ENCODE results near the gene XPOT. TPM values are rescaled to one million over a fixed set of nuclear protein-coding genes. Genes with fewer than 3 reads are reported as not detected.

Gene XPOT
- polyA plus RNA-seq, 1 donor from 2014 or later: 50.8 TPM

DNA sequence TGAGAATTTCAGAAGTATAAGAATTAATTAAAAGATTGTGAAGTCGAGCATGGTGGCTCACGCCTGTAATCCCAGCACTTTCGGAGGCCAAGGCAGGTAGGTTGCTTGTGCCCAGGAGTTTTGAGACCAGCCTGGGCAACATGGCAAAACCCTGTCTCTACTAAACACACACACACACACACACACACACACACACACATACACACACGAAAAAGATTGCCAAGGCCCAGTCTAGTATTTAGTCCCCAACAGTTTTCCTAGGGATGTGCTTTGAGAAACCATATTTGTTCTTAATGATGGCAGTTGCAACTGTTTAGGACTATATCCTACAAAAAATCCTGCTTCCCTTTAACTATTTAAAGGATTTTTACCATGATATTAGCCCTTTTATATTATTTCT lies 53.7 kb downstream of the XPOT start:
- Histone ChIP-seq H3K36me3 (ENCODE audit: insufficient read depth, low read length) (no peaks in the 10 kb centered on the region), H3K79me2 (replicated peaks; ENCODE audit: insufficient read depth, low read length) (peaks cover 28% of the 10 kb centered on the region), H3K9ac (ENCODE audit: low read length) (no peak overlapping the region), H2AFZ (ENCODE audit: low read depth, low read length) (no peak overlapping the region), H3K9me2 (ENCODE audit: insufficient read depth, low read length) (no peaks in the 10 kb centered on the region), H4K20me1 (ENCODE audit: insufficient read depth) (no peaks in the 10 kb centered on the region), H3K27me3 (ENCODE audit: insufficient read depth, low read depth, low read length) (no peaks in the 10 kb centered on the region), H3K27ac (ENCODE audit: low read length) (no peak overlapping the region), H3K4me3 (ENCODE audit: low read length) (no peak overlapping the region), H3F3A (ENCODE audit: insufficient read depth, low read length, poor library complexity, severe bottlenecking) (no peaks in the 10 kb centered on the region), H3K9me3 (ENCODE audit: low read length) (no peaks in the 10 kb centered on the region), H3K4me2 (ENCODE audit: low read length) (no peak overlapping the region)
- no peak for TF ChIP-seq RAD21 (conservative IDR thresholded peaks at IDR 0.05)
- no peak for TF ChIP-seq MXI1 (conservative IDR thresholded peaks at IDR 0.05; ENCODE audit: poor library complexity, severe bottlenecking)
- TF ChIP-seq, protein P1, sequence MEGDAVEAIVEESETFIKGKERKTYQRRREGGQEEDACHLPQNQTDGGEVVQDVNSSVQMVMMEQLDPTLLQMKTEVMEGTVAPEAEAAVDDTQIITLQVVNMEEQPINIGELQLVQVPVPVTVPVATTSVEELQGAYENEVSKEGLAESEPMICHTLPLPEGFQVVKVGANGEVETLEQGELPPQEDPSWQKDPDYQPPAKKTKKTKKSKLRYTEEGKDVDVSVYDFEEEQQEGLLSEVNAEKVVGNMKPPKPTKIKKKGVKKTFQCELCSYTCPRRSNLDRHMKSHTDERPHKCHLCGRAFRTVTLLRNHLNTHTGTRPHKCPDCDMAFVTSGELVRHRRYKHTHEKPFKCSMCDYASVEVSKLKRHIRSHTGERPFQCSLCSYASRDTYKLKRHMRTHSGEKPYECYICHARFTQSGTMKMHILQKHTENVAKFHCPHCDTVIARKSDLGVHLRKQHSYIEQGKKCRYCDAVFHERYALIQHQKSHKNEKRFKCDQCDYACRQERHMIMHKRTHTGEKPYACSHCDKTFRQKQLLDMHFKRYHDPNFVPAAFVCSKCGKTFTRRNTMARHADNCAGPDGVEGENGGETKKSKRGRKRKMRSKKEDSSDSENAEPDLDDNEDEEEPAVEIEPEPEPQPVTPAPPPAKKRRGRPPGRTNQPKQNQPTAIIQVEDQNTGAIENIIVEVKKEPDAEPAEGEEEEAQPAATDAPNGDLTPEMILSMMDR (IDR thresholded peaks at IDR 0.05; ENCODE audit: poor library complexity, severe bottlenecking): no peak
- TF ChIP-seq EP300 (conservative IDR thresholded peaks at IDR 0.05; ENCODE audit: poor library complexity, severe bottlenecking): no peak
- no peak for TF ChIP-seq POLR2AphosphoS5 (IDR thresholded peaks at IDR 0.05)
- no peak for TF ChIP-seq TAF1 (IDR thresholded peaks at IDR 0.05; ENCODE audit: low read depth)
- TF ChIP-seq, protein P2, sequence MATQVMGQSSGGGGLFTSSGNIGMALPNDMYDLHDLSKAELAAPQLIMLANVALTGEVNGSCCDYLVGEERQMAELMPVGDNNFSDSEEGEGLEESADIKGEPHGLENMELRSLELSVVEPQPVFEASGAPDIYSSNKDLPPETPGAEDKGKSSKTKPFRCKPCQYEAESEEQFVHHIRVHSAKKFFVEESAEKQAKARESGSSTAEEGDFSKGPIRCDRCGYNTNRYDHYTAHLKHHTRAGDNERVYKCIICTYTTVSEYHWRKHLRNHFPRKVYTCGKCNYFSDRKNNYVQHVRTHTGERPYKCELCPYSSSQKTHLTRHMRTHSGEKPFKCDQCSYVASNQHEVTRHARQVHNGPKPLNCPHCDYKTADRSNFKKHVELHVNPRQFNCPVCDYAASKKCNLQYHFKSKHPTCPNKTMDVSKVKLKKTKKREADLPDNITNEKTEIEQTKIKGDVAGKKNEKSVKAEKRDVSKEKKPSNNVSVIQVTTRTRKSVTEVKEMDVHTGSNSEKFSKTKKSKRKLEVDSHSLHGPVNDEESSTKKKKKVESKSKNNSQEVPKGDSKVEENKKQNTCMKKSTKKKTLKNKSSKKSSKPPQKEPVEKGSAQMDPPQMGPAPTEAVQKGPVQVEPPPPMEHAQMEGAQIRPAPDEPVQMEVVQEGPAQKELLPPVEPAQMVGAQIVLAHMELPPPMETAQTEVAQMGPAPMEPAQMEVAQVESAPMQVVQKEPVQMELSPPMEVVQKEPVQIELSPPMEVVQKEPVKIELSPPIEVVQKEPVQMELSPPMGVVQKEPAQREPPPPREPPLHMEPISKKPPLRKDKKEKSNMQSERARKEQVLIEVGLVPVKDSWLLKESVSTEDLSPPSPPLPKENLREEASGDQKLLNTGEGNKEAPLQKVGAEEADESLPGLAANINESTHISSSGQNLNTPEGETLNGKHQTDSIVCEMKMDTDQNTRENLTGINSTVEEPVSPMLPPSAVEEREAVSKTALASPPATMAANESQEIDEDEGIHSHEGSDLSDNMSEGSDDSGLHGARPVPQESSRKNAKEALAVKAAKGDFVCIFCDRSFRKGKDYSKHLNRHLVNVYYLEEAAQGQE (IDR thresholded peaks at IDR 0.05; ENCODE audit: borderline replicate concordance): no peak
- TF ChIP-seq EZH2 (IDR thresholded peaks at IDR 0.05; ENCODE audit: borderline replicate concordance, insufficient read depth, low read length, poor library complexity, severe bottlenecking): no peak
- TF ChIP-seq SMC3 (conservative IDR thresholded peaks at IDR 0.05; ENCODE audit: poor library complexity): no peak

DNA sequence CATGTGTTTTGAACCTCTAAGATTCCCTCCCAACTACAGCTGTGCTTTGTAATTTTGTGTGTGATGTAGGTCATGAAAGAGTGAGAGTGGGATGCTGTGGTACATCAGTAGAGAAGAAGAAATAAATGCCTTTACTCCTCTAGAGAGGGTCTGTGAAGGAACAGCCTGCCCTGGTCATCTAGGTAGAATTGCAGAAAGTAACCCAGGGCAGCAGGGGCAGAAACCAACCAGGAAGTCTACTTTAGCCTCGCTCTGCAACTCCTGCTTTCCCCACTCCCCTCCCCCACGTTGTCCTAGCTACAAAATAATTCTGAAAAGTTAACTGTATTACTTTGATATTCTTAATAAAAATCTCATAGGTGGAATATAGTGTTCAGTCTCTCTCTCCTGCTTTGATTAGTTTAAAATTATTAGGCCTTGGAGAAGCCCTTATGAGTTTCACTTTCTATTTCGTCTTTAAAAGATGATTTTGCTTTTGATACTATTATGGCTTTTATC lies 55.3 kb downstream of the XPOT start:
- no peak overlapping the region for H2AFZ ChIP-seq (ENCODE audit: low read depth, low read length)
- no peak overlapping the region for H3K9ac ChIP-seq (ENCODE audit: low read length)

More for the DNA sequence above, 55.3 kb downstream of the XPOT start:
- Histone ChIP-seq H3K27me3 (ENCODE audit: insufficient read depth, low read depth, low read length) (no peaks in the 10 kb centered on the region), H3K27ac (ENCODE audit: low read length) (no peak overlapping the region), H3K4me3 (ENCODE audit: low read length) (no peak overlapping the region), H3K36me3 (ENCODE audit: insufficient read depth, low read length) (no peaks in the 10 kb centered on the region), H4K20me1 (ENCODE audit: insufficient read depth) (no peaks in the 10 kb centered on the region), H3F3A (ENCODE audit: insufficient read depth, low read length, poor library complexity, severe bottlenecking) (no peaks in the 10 kb centered on the region), H3K9me3 (ENCODE audit: low read length) (no peaks in the 10 kb centered on the region), H3K9me2 (ENCODE audit: insufficient read depth, low read length) (no peaks in the 10 kb centered on the region), H3K4me2 (ENCODE audit: low read length) (no peak overlapping the region), H3K79me2 (replicated peaks; ENCODE audit: insufficient read depth, low read length) (peaks cover 13% of the 10 kb centered on the region)
- TF ChIP-seq, protein P1 (IDR thresholded peaks at IDR 0.05; ENCODE audit: poor library complexity, severe bottlenecking): no peak
- TF ChIP-seq POLR2AphosphoS5 (IDR thresholded peaks at IDR 0.05): no peak
- no peak for TF ChIP-seq RAD21 (conservative IDR thresholded peaks at IDR 0.05)
- no peak for TF ChIP-seq EZH2 (IDR thresholded peaks at IDR 0.05; ENCODE audit: borderline replicate concordance, insufficient read depth, low read length, poor library complexity, severe bottlenecking)
- TF ChIP-seq SMC3 (conservative IDR thresholded peaks at IDR 0.05; ENCODE audit: poor library complexity): no peak
- TF ChIP-seq EP300 (conservative IDR thresholded peaks at IDR 0.05; ENCODE audit: poor library complexity, severe bottlenecking): no peak
- TF ChIP-seq, protein P2 (IDR thresholded peaks at IDR 0.05; ENCODE audit: borderline replicate concordance): no peak
- TF ChIP-seq MXI1 (conservative IDR thresholded peaks at IDR 0.05; ENCODE audit: poor library complexity, severe bottlenecking): no peak
- no peak for TF ChIP-seq TAF1 (IDR thresholded peaks at IDR 0.05; ENCODE audit: low read depth)

Measured in neural cell (in vitro differentiated cells).